Hematopoietic multipotent progenitor cell (in vitro differentiated cells): ENCODE measurements around the gene MBD3L2B. TPM values are rescaled to one million over a fixed set of nuclear protein-coding genes. Genes with fewer than 3 reads are reported as not detected.
"Not testable (repeated sequence)": the region's sequence is repeated elsewhere in the genome, so short reads cannot be mapped to it uniquely, and the experiment has no call there.

Source experiments
- DNase-seq, 3 donors: peaks; one replicate each; pipeline ENCODE4 v3.0.0-alpha.2; 2011 to 2015; ENCODE audit warnings: low read depth in 2 of 3, low spot score in 2 of 3
- total RNA-seq: library from RNA; depleted of rRNA; stranded (reverse); fragments of >200 nt; gene quantifications from one replicate; pipeline ENCODE4 v1.2.3, GENCODE V29; 2012

Gene MBD3L2B
- total RNA-seq, result not detected

DNA sequence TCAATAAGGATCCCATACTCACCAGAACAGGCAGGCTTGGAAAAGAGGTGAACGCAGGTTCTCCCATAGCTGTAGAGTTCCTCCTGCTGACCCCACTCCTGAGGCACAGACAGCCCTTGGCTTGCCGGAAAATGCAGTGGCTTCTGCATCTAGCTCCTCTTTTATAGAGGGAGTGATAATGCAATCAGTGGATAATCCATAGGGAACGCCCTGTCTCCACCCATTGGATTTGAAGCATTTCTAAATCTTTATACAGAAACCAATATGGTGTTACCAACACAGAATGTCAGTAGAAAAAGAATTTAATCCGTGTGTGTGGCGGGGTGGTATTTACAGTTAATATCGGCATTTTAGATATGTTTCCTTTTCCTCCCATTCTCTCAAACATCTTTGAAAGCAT lies at the start of gene MBD3L2B:
Gene MBD3L2B, minus strand, starts transcription at position 101 of the 400 bp plus-strand sequence. Its CDS starts 34 bp downstream, at position 67.
- not testable (repeated sequence) for DNase-seq

GRCh38 chr19:7069904-7070226 lies 48.6 kb upstream of the MBD3L2B start:
- DNase-seq, result peak in 1 of 3 donors; percentile 40

GRCh38 chr19:7069042-7069903 lies 48.0 kb upstream of the MBD3L2B start, which contains the start of gene ZNF557:
TSS of gene ZNF557 (plus strand) at chr19:7069703. CDS start at chr19:7075075, 5,372 bp downstream.
- DNase-seq, result peak; percentile 97 to 99 (median 99)

GRCh38 chr19:7068599-7068998 lies 47.4 kb upstream of the MBD3L2B start:
- no peak for DNase-seq

GRCh38 chr19:7067716-7068115 lies 46.5 kb upstream of the MBD3L2B start:
- DNase-seq, result no peak

DNA sequence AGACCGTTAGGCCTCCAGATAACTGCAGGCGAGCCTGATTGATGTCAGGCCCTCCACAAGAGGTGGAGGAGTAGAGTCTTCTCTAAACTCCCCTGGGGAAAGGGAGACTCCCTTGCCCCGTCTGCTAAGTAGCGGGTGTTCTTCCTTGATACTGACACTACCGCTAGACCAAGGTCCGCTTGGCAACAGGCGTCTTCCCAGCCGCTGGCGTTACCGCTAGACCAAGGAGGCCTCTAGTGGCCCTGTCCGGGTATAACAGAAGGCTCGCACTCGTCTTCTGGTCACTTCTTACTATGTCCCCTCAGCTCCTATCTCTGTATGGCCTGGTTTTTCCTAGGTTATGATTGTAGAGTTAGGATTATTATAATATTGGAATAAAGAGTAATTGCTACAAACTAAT lies 45.9 kb upstream of the MBD3L2B start:
- DNase-seq, result peak in 2 of 3 donors; percentile 28 to 37

- no peak for DNase-seq
Measured at GRCh38 chr19:7063764-7064418, 42.7 kb upstream of the MBD3L2B start.

DNA sequence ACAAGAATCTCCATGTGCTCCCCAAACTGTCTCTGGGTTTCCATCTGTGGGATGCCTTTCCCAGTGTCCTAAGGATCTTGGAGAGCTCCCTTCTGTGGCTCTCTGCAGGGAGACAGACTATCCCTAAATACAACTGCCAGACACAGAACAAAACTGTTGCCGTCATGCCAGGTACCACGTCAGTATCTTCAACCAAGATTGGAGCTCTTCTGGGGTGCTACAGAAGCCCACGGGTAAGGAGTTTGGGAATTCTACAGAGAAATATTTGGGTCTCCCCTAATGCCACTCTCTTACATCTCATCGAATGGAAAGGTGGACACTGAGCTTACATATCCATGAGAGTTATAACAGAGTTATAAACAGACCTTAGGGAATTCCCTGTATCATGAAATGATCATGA lies 42.1 kb upstream of the MBD3L2B start:
- DNase-seq, result no peak

GRCh38 chr19:7059977-7060376 lies 38.7 kb upstream of the MBD3L2B start:
- not testable (repeated sequence) for DNase-seq

- not testable (repeated sequence) for DNase-seq
Measured at GRCh38 chr19:7058576-7058975, 37.3 kb upstream of the MBD3L2B start, which contains the start of gene MBD3L3. TSS of gene MBD3L3 (minus strand) at chr19:7058676. CDS start at chr19:7058605, 71 bp downstream.

GRCh38 chr19:7056371-7056770 lies 35.1 kb upstream of the MBD3L2B start:
- DNase-seq, result not testable (repeated sequence)

GRCh38 chr19:7055679-7056078 lies 34.4 kb upstream of the MBD3L2B start:
- not testable (repeated sequence) for DNase-seq

DNA sequence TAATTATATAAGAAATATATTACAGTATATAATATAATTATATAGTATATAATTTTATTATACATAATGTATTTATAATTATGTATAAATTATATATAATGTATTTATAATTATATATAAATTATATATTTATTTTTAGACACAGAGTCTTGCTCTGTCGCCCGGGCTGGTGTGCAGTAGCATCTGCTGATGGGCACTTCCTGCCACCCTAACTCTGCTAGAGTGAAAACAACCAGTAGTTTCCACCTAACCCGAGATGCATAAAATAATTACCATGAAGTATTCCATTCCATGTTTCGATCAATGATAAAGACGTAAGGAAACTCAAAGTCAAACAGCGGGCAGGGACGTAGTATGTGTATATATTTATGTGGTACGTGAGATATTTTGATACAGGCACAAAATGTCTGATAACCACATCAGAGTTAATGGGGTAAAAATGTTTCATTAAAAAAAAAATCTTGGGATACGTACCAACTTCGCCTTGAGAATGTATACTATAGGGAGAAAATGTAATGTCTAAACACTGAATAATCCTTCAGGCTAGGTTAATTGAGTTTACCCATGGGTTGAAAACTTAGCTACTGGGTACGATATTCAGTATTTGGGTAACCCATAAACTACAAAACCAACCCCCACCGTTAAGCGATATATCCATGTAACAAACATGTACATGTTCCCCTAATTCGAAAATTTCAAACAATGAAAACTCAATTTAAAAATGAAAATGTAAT lies 33.6 kb upstream of the MBD3L2B start:
- DNase-seq, result not testable (repeated sequence)

DNA sequence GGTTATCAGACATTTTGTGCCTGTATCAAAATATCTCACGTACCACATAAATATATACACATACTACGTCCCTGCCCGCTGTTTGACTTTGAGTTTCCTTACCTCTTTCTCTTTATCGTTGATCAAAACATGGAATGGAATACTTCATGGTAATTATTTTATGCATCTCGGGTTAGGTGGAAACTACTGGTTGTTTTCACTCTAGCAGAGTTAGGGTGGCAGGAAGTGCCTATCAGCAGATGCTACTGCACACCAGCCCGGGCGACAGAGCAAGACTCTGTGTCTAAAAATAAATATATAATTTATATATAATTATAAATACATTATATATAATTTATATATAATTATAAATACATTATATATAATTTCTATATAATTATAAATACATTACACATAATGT lies 31.7 kb upstream of the MBD3L2B start:
- DNase-seq, result not testable (repeated sequence)

DNA sequence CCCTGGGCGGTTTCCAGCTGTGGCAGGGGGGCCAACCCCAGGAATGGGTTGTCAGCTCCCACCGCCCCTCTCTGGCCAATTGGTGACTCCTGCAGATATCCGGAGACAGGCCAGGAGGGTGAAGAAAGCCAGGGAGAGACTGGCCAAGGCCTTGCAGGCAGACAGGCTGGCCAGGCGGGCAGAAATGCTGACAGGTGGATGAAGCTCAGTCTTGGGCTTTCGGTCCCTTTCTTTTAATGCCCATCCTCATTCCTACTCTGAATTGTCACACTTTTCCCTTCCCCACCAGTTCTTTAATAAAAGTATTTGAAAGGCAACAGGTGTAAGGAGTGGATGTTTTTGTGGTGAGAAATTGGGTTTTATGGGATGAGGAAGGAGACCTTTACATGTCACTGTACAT lies 30.2 kb upstream of the MBD3L2B start:
- DNase-seq, result not testable (repeated sequence)

- not testable (repeated sequence) for DNase-seq
Measured at GRCh38 chr19:7049021-7049420, 27.8 kb upstream of the MBD3L2B start, which contains the start of gene MBD3L2. TSS of gene MBD3L2 (plus strand) at chr19:7049321. CDS start at chr19:7049374, 53 bp downstream.

- not testable (repeated sequence) for DNase-seq
Measured at GRCh38 chr19:7041563-7041962, 20.3 kb upstream of the MBD3L2B start.

GRCh38 chr19:7040079-7040478 lies 18.8 kb upstream of the MBD3L2B start, which contains the start of gene MBD3L4:
TSS of gene MBD3L4 (minus strand) at chr19:7040179. CDS start at chr19:7040144, 35 bp downstream.
- DNase-seq, result not testable (repeated sequence)

DNA sequence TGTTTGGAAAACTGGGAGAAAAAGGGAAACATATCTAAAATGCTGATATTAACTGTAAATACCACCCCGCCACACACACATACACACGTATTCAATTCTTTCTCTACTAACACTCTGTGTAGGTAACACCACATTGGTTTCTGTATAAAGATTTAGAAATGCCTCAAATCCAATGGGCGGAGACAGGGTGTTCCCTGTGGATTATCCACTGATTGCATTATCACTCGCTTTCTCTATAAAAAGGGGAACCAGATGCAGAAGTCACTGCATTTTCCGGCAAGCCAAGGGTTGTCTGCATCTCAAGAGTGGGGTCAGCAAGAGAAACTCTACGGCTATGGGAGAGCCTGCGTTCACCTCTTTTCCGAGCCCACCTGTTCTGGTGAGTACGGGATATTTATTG lies 9.0 kb upstream of the MBD3L2B start, which contains the start of gene MBD3L5:
Gene MBD3L5, plus strand, starts transcription at position 301 of the 400 bp plus-strand sequence. Its CDS starts 34 bp downstream, at position 335.
- not testable (repeated sequence) for DNase-seq

GRCh38 chr19:7028790-7029189 lies 7.6 kb upstream of the MBD3L2B start:
- DNase-seq, result not testable (repeated sequence)
